ENCODE data around the gene KAZN.

KAZN gene

DNA sequence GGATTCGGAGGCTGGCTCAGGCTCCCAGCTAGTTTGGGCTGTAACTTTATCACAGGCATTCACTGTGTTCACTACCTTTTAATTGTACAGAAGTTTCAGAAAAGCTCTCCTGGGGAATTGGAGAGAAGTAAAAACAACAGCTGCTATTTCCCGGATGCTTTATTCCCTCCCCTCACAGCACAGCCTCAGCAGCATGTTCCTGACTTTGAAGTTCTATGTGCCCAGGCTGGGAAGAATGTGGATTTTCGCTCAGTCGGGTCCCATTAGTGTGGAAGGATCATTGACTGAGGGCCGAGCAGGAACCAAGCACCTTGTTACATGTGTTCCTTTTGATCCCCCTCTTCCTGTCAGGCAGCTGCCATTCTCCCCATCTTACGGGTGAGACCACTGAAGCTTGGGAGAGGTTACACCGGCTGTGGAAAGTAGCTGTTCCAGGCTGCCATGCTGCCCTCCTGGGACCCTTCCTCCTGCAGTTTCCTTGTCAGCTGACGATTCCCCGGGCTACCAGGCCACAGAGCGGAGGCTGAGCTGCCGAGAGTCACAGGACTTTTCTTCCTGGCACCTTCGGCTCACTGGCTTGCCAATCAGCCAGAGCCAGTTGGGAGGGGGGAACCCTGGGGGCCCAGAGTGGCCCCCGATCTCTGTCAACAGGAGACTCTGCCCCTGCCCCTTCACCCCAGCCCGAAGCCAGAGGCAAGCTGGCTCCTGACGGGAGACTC, 331.9 kb downstream of the KAZN start:
- TF ChIP-seq GLIS3 (CRISPR knock-in tag; IDR thresholded peaks at IDR 0.05) (no peak), OSR1 (CRISPR knock-in tag; IDR thresholded peaks at IDR 0.05) (no peak), CSDC2 (CRISPR knock-in tag; IDR thresholded peaks at IDR 0.05) (no peak), BACH2 (CRISPR knock-in tag; IDR thresholded peaks at IDR 0.05; ENCODE audit: borderline replicate concordance) (no peak)
- TF ChIP-seq, protein P1, sequence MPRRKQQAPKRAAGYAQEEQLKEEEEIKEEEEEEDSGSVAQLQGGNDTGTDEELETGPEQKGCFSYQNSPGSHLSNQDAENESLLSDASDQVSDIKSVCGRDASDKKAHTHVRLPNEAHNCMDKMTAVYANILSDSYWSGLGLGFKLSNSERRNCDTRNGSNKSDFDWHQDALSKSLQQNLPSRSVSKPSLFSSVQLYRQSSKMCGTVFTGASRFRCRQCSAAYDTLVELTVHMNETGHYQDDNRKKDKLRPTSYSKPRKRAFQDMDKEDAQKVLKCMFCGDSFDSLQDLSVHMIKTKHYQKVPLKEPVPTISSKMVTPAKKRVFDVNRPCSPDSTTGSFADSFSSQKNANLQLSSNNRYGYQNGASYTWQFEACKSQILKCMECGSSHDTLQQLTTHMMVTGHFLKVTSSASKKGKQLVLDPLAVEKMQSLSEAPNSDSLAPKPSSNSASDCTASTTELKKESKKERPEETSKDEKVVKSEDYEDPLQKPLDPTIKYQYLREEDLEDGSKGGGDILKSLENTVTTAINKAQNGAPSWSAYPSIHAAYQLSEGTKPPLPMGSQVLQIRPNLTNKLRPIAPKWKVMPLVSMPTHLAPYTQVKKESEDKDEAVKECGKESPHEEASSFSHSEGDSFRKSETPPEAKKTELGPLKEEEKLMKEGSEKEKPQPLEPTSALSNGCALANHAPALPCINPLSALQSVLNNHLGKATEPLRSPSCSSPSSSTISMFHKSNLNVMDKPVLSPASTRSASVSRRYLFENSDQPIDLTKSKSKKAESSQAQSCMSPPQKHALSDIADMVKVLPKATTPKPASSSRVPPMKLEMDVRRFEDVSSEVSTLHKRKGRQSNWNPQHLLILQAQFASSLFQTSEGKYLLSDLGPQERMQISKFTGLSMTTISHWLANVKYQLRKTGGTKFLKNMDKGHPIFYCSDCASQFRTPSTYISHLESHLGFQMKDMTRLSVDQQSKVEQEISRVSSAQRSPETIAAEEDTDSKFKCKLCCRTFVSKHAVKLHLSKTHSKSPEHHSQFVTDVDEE (CRISPR knock-in tag; IDR thresholded peaks at IDR 0.05): no peak
- ATAC-seq: no peak

DNA sequence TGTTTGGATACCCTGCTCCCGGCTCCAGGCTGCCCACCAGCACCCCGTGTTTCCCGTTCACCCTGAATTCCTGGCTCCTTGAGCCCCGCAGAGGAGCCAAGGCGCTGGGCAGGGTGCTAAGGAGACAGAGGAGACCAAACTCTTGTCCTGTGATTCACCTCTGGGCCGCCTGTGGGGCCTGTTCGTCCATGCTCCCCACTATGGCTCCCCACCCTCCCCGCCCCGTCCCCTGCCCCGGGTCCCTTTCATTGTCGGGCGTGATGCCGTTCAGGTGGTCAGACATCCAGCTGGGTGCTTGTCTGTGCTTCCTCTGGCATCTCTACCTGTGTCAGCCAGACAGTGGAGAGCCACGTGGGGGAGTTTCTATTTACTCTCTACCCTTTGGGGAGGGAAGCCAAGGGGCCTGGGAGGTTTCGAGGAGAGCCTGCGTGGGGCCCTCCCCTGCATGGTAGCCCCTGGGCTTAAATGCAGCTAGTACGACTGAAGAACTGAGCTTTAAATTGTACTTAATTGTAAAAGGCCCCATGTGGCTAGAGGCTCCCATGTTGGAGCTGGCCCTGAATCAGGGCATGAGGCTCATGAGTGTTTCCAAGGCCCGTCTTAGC, 333.7 kb downstream of the KAZN start:
- TF ChIP-seq ZFP3 (CRISPR knock-in tag; IDR thresholded peaks at IDR 0.05): no peak
- no peak for TF ChIP-seq SNAI2 (CRISPR knock-in tag; IDR thresholded peaks at IDR 0.05)
- no peak for TF ChIP-seq ZNF565 (CRISPR knock-in tag; conservative IDR thresholded peaks at IDR 0.05; ENCODE audit: low read depth)
- no peak for TF ChIP-seq ARNTL (CRISPR knock-in tag; IDR thresholded peaks at IDR 0.05; ENCODE audit: borderline replicate concordance, low read depth)
- no peak for TF ChIP-seq ESRRG (CRISPR knock-in tag; IDR thresholded peaks at IDR 0.05)
- TF ChIP-seq, protein P2, sequence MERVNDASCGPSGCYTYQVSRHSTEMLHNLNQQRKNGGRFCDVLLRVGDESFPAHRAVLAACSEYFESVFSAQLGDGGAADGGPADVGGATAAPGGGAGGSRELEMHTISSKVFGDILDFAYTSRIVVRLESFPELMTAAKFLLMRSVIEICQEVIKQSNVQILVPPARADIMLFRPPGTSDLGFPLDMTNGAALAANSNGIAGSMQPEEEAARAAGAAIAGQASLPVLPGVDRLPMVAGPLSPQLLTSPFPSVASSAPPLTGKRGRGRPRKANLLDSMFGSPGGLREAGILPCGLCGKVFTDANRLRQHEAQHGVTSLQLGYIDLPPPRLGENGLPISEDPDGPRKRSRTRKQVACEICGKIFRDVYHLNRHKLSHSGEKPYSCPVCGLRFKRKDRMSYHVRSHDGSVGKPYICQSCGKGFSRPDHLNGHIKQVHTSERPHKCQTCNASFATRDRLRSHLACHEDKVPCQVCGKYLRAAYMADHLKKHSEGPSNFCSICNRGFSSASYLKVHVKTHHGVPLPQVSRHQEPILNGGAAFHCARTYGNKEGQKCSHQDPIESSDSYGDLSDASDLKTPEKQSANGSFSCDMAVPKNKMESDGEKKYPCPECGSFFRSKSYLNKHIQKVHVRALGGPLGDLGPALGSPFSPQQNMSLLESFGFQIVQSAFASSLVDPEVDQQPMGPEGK (CRISPR knock-in tag; IDR thresholded peaks at IDR 0.05; ENCODE audit: borderline replicate concordance): no peak
- TF ChIP-seq GLIS3 (CRISPR knock-in tag; IDR thresholded peaks at IDR 0.05): no peak
- ATAC-seq: no peak

DNA sequence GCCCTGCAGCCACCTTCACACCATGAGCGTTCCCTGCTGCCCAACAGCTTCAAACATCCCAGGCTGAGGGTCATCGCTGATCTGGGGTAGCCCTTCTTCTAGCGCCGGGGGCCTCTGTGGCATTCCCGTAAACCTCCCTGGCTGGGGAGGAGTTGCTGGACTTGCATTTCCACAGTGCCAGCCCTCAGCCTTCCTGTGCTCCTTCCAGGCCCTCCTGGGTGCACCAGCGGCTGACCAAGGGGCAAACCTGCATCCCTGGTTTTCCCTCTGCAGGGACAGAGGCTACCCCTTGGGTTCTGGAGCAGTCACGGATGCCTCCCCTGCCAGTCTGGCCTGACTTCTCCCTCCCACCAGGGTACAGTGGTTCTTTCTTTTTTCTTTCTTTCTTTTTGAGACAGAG, 336.4 kb downstream of the KAZN start:
- TF ChIP-seq ZNF8 (CRISPR knock-in tag; IDR thresholded peaks at IDR 0.05) (no peak), ZNF70 (CRISPR knock-in tag; IDR thresholded peaks at IDR 0.05) (no peak), TOX (CRISPR knock-in tag; IDR thresholded peaks at IDR 0.05; ENCODE audit: borderline replicate concordance) (no peak), BACH2 (CRISPR knock-in tag; IDR thresholded peaks at IDR 0.05; ENCODE audit: borderline replicate concordance) (no peak)
- TF ChIP-seq, protein P3, sequence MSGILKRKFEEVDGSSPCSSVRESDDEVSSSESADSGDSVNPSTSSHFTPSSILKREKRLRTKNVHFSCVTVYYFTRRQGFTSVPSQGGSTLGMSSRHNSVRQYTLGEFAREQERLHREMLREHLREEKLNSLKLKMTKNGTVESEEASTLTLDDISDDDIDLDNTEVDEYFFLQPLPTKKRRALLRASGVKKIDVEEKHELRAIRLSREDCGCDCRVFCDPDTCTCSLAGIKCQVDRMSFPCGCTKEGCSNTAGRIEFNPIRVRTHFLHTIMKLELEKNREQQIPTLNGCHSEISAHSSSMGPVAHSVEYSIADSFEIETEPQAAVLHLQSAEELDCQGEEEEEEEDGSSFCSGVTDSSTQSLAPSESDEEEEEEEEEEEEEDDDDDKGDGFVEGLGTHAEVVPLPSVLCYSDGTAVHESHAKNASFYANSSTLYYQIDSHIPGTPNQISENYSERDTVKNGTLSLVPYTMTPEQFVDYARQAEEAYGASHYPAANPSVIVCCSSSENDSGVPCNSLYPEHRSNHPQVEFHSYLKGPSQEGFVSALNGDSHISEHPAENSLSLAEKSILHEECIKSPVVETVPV (CRISPR knock-in tag; IDR thresholded peaks at IDR 0.05): no peak
- ATAC-seq: no peak

DNA sequence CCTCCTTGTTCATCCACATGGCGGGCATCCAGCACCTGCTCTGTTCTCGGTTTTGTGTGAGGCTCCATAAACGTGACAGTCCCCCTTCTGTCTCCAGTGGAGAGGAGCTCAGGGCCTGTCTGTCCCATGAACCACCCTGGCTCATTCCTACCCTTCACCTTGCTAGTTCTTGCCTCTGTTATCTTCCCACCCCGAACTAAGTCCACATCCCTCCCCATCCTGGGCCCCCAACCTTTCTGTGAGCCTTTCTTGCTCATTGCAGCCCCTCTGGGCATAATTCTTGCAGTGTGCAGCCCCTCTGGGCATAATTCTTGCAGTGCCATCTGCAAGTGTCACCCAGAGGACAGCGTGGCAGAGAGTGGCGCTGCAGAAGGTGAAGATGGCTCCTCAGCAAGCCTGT, 338.3 kb downstream of the KAZN start:
- no peak for ATAC-seq
- TF ChIP-seq BACH2 (CRISPR knock-in tag; IDR thresholded peaks at IDR 0.05; ENCODE audit: borderline replicate concordance) (no peak), GLIS3 (CRISPR knock-in tag; IDR thresholded peaks at IDR 0.05) (no peak), ESRRG (CRISPR knock-in tag; IDR thresholded peaks at IDR 0.05) (no peak), ISL1 (CRISPR knock-in tag; IDR thresholded peaks at IDR 0.05) (no peak), CSDC2 (CRISPR knock-in tag; IDR thresholded peaks at IDR 0.05) (no peak), OSR1 (CRISPR knock-in tag; IDR thresholded peaks at IDR 0.05) (no peak), ZFP30 (CRISPR knock-in tag; IDR thresholded peaks at IDR 0.05) (no peak), ZC3H10 (CRISPR knock-in tag; IDR thresholded peaks at IDR 0.05) (no peak), TCF4 (CRISPR knock-in tag; IDR thresholded peaks at IDR 0.05; ENCODE audit: borderline replicate concordance) (no peak), ZNF8 (CRISPR knock-in tag; IDR thresholded peaks at IDR 0.05) (no peak), ARNTL (CRISPR knock-in tag; IDR thresholded peaks at IDR 0.05; ENCODE audit: borderline replicate concordance, low read depth) (no peak), TOX (CRISPR knock-in tag; IDR thresholded peaks at IDR 0.05; ENCODE audit: borderline replicate concordance) (no peak), ZNF70 (CRISPR knock-in tag; IDR thresholded peaks at IDR 0.05) (no peak), SNAI2 (CRISPR knock-in tag; IDR thresholded peaks at IDR 0.05) (no peak), ZFP3 (CRISPR knock-in tag; IDR thresholded peaks at IDR 0.05) (no peak)
- TF ChIP-seq, protein P4, sequence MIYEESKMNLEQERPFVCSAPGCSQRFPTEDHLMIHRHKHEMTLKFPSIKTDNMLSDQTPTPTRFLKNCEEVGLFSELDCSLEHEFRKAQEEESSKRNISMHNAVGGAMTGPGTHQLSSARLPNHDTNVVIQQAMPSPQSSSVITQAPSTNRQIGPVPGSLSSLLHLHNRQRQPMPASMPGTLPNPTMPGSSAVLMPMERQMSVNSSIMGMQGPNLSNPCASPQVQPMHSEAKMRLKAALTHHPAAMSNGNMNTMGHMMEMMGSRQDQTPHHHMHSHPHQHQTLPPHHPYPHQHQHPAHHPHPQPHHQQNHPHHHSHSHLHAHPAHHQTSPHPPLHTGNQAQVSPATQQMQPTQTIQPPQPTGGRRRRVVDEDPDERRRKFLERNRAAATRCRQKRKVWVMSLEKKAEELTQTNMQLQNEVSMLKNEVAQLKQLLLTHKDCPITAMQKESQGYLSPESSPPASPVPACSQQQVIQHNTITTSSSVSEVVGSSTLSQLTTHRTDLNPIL (CRISPR knock-in tag; IDR thresholded peaks at IDR 0.05; ENCODE audit: low read depth): no peak
- TF ChIP-seq, protein P5, sequence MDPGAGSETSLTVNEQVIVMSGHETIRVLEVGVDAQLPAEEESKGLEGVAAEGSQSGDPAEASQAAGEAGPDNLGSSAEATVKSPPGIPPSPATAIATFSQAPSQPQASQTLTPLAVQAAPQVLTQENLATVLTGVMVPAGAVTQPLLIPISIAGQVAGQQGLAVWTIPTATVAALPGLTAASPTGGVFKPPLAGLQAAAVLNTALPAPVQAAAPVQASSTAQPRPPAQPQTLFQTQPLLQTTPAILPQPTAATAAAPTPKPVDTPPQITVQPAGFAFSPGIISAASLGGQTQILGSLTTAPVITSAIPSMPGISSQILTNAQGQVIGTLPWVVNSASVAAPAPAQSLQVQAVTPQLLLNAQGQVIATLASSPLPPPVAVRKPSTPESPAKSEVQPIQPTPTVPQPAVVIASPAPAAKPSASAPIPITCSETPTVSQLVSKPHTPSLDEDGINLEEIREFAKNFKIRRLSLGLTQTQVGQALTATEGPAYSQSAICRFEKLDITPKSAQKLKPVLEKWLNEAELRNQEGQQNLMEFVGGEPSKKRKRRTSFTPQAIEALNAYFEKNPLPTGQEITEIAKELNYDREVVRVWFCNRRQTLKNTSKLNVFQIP (CRISPR knock-in tag; IDR thresholded peaks at IDR 0.05; ENCODE audit: borderline replicate concordance, low read depth): no peak
- TF ChIP-seq, protein P2 (CRISPR knock-in tag; IDR thresholded peaks at IDR 0.05; ENCODE audit: borderline replicate concordance): no peak
- TF ChIP-seq, protein P3 (CRISPR knock-in tag; IDR thresholded peaks at IDR 0.05): no peak
